KMS-11 (cell line): ENCODE data around the gene BCAT1.
A peak's percentile ranks its signal among the peaks of the same experiment; 100 is the strongest.

Experiments used
- H2AFZ ChIP-seq: fragments of 200-600 bp; sonication (generic); 2 replicates; pipeline ENCODE4 v1.6.1; 2016; ENCODE audit warnings: antibody characterized with exemption, mixed run types, low read depth
- H3K27ac ChIP-seq: fragments of 200-600 bp; sonication (generic); 2 replicates; pipeline ENCODE4 v1.6.1; 2016; ENCODE audit warnings: mild to moderate bottlenecking, mixed run types
- H3K27me3 ChIP-seq: fragments of 200-600 bp; sonication (generic); 2 replicates; pipeline ENCODE4 v1.6.1; 2017; ENCODE audit warnings: mild to moderate bottlenecking, low read depth, mixed run types, moderate library complexity; ENCODE audit not compliant: insufficient read depth
- H3K36me3 ChIP-seq: fragments of 200-600 bp; sonication (generic); 2 replicates; pipeline ENCODE4 v1.6.1; 2017; ENCODE audit warnings: mild to moderate bottlenecking, mixed run types; ENCODE audit not compliant: insufficient read depth
- H3K4me1 ChIP-seq: fragments of 200-600 bp; sonication (generic); 2 replicates; pipeline ENCODE4 v1.6.1; 2016; ENCODE audit warnings: mild to moderate bottlenecking, low read depth, mixed run types; ENCODE audit not compliant: poor library complexity, severe bottlenecking
- H3K4me2 ChIP-seq: fragments of 200-600 bp; sonication (generic); 2 replicates; pipeline ENCODE4 v1.7.0; 2016; ENCODE audit warnings: mild to moderate bottlenecking, mixed run types
- H3K4me3 ChIP-seq: fragments of 200-600 bp; sonication (generic); IDR thresholded peaks from 2 replicates; pipeline ENCODE4 v1.6.1; 2017; ENCODE audit warnings: low read depth, low read length, mixed read lengths; ENCODE audit not compliant: insufficient read depth
- H3K79me2 ChIP-seq: fragments of 200-600 bp; sonication (generic); 2 replicates; pipeline ENCODE4 v1.6.1; 2016; ENCODE audit warnings: low read depth, mixed run types; ENCODE audit not compliant: insufficient read depth
- H3K9ac ChIP-seq: fragments of 200-600 bp; sonication (generic); 2 replicates; pipeline ENCODE4 v1.6.1; 2016; ENCODE audit warnings: mild to moderate bottlenecking, mixed run types
- H4K20me1 ChIP-seq: fragments of 200-600 bp; sonication (generic); 2 replicates; pipeline ENCODE4 v1.6.1; 2016; ENCODE audit warnings: mild to moderate bottlenecking, mixed run types; ENCODE audit not compliant: insufficient read depth
- TF ChIP-seq, protein P1 (sequence below): fragments of 200-600 bp; sonication (generic); conservative IDR thresholded peaks from 2 replicates; pipeline ENCODE4 v1.6.1; 2017; ENCODE audit warnings: low read depth, mild to moderate bottlenecking, antibody characterized with exemption, low read length, moderate library complexity, mixed read lengths

BCAT1 gene, protein sequence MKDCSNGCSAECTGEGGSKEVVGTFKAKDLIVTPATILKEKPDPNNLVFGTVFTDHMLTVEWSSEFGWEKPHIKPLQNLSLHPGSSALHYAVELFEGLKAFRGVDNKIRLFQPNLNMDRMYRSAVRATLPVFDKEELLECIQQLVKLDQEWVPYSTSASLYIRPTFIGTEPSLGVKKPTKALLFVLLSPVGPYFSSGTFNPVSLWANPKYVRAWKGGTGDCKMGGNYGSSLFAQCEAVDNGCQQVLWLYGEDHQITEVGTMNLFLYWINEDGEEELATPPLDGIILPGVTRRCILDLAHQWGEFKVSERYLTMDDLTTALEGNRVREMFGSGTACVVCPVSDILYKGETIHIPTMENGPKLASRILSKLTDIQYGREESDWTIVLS

DNA sequence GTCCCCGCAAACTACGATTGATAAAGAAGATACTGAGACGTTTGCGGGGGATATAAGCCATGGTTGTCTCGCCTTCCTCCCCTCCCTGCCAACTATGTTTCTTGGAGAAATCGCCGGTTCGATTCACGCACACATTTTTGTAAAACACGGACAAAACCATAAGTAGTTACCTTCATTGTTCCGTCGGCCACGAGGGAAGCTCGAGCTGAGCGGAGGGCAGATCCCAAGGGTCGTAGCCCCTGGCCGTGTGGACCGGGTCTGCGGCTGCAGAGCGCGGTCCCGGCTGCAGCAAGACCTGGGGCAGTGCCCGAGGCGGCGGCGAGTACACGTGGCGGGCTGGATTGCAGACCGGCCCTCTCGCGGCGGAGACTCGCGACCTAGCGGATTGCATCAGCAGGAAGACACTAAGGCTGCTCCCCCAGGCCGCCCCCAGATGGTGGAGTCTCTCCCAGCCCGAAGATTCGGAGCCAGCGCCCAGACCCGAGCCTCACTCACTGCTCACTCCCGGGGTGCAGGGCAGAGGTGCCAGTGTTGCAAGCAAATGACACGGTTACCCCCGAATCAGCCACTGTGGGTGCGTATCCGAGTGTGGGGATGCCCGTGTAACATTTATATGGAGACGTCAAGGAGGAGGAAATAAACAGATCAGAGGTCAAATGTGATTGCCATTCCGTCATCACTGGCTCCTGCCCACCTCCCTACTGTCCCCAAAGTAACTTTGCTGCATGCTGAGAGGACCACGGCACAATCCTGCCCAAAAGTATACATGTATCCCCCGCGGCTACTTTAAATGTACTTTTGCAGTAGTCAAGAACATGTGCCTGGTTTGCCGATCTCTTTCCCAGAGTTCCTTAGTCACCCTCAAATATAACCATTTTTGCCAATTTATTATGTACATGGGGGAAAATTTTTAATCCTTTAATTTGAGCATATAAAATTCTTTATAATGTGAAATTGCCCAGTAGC is at the start of gene BCAT1:
Gene BCAT1, minus strand, starts transcription at position 345 of the 966 bp plus-strand sequence. Its CDS starts 169 bp downstream, at position 176.
- no peak within 1 kb of the TSS for H3K4me3 ChIP-seq

DNA sequence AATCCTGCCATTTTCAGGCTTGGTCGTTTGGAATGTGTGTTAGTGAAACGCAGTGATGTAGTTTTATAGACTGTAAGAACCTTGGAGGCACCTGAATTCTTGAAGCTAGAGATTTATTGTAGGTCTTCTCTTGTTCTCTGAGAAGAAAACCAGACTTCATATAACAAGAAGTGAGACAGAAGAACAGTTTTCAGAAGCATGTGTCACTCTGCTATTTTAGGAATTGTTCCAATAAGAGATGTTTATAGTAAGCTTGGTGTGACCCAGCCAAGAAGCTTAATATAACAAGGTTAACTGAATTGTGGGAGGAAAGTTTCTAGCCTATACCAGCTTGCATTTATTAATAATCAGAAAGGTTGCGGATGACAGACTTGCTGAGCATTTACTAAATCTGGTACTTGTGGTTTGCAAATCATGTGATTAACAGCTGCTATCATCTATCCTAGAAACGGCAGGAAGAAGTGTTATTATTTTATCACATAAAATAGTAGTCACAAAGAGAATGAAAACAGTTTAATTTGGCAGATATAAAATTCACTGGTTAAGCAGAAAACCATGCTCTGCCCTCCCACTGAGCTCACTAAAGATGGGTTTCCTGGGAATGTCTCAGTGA is 49.2 kb upstream of the BCAT1 start:
- Histone ChIP-seq H2AFZ (no peak overlapping the region), H3K4me1 (no peaks in the 10 kb centered on the region), H3K4me3 (no peak overlapping the region), H3K79me2 (no peaks in the 10 kb centered on the region), H3K4me2 (no peak overlapping the region), H3K27me3 (no peaks in the 10 kb centered on the region), H3K27ac (no peak overlapping the region), H3K9ac (no peak overlapping the region), H4K20me1 (no peaks in the 10 kb centered on the region), H3K36me3 (no peaks in the 10 kb centered on the region)
- TF ChIP-seq, protein P1, sequence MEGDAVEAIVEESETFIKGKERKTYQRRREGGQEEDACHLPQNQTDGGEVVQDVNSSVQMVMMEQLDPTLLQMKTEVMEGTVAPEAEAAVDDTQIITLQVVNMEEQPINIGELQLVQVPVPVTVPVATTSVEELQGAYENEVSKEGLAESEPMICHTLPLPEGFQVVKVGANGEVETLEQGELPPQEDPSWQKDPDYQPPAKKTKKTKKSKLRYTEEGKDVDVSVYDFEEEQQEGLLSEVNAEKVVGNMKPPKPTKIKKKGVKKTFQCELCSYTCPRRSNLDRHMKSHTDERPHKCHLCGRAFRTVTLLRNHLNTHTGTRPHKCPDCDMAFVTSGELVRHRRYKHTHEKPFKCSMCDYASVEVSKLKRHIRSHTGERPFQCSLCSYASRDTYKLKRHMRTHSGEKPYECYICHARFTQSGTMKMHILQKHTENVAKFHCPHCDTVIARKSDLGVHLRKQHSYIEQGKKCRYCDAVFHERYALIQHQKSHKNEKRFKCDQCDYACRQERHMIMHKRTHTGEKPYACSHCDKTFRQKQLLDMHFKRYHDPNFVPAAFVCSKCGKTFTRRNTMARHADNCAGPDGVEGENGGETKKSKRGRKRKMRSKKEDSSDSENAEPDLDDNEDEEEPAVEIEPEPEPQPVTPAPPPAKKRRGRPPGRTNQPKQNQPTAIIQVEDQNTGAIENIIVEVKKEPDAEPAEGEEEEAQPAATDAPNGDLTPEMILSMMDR, result no peak

More for the DNA sequence above, at the start of gene BCAT1:
- H3K27ac ChIP-seq, result no peak within 1 kb of the TSS
- no peaks in the 10 kb centered on the region for H3K36me3 ChIP-seq
- H3K9ac ChIP-seq, result peak within 1 kb of the TSS; percentile 33; the same call in 1 of the 2 replicates
- peak within 1 kb of the TSS; percentile 91 for H3K4me2 ChIP-seq
- no peaks in the 10 kb centered on the region for H4K20me1 ChIP-seq
- peaks cover 59% of the 10 kb centered on the region for H3K27me3 ChIP-seq
- peak within 1 kb of the TSS; percentile 48; the same call in 1 of the 2 replicates for H2AFZ ChIP-seq
- H3K79me2 ChIP-seq, result no peaks in the 10 kb centered on the region
- TF ChIP-seq, protein P1, result no peak
- peaks cover 36% of the 10 kb centered on the region for H3K4me1 ChIP-seq

DNA sequence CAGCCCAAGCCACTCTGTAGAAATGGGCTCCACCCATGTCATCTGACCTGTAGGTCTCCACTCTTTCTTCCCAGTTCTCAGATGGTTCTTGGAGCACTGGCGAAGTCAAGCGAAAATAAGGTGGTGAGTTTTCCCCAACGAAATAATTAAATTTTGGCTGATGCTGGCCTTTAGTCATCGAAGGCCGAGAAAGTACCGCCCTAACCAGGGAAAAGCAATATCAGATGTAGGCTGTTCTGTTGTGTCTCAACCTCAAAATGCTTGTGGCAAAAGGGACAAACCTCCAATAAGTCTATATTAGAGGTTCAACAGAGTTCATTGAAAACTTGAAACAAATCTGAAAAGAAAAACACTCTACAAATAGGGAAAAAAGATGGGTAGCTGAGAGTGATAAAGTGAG is 48.6 kb upstream of the BCAT1 start:
- no peak overlapping the region for H3K4me2 ChIP-seq
- H3K9ac ChIP-seq, result no peak overlapping the region
- H2AFZ ChIP-seq, result no peak overlapping the region
- H3K4me3 ChIP-seq, result no peak overlapping the region
- H3K4me1 ChIP-seq, result no peaks in the 10 kb centered on the region
- TF ChIP-seq, protein P1, result no peak
- H3K36me3 ChIP-seq, result no peaks in the 10 kb centered on the region
- H3K27me3 ChIP-seq, result no peaks in the 10 kb centered on the region
- no peaks in the 10 kb centered on the region for H3K79me2 ChIP-seq
- no peak overlapping the region for H3K27ac ChIP-seq
- no peaks in the 10 kb centered on the region for H4K20me1 ChIP-seq

DNA sequence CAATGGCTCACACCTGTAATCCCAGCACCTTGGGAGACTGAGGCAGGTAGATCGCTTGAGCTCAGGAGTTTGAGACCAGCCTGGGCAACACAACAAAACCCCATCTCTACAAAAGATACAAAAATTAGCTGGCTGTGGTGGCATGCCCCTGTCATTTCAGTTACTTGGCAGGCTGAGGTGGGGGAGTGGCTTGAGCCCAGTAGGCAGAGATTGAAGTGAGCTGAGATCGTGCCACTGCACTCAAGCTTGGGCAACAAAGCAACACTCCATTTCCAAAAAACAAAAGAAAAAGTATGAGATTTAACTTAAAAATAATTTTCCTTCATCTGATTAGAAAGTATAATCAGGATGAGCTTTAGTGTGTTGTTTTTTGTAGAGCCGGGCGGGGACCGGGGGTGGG is 47.9 kb upstream of the BCAT1 start:
- TF ChIP-seq, protein P1, result no peak
- H3K27ac ChIP-seq, result no peak overlapping the region
- H3K9ac ChIP-seq, result no peak overlapping the region
- H3K4me1 ChIP-seq, result no peaks in the 10 kb centered on the region
- no peak overlapping the region for H2AFZ ChIP-seq
- no peaks in the 10 kb centered on the region for H3K36me3 ChIP-seq
- H3K4me2 ChIP-seq, result no peak overlapping the region
- H4K20me1 ChIP-seq, result no peaks in the 10 kb centered on the region
- H3K27me3 ChIP-seq, result no peaks in the 10 kb centered on the region
- no peaks in the 10 kb centered on the region for H3K79me2 ChIP-seq
- H3K4me3 ChIP-seq, result no peak overlapping the region
